Fibroblast of mammary gland (primary cell): ENCODE measurements around the gene PAPOLG.

Source experiments
- DNase-seq: peaks from one replicate; pipeline ENCODE4 v3.0.0-alpha.2; 2010; ENCODE audit warnings: low read depth
- H3K4me3 ChIP-seq: 2 replicates; pipeline ENCODE4 v1.5.1; 2011; ENCODE audit warnings: low read depth, mild to moderate bottlenecking, low read length, moderate library complexity; ENCODE audit not compliant: control insufficient read depth
- TF ChIP-seq, protein P1 (sequence below): conservative IDR thresholded peaks from 2 replicates; pipeline ENCODE4 v1.5.1; 2011; ENCODE audit warnings: low read depth, low read length, inconsistent platforms; ENCODE audit not compliant: control insufficient read depth, insufficient read depth

The PAPOLG gene

DNA sequence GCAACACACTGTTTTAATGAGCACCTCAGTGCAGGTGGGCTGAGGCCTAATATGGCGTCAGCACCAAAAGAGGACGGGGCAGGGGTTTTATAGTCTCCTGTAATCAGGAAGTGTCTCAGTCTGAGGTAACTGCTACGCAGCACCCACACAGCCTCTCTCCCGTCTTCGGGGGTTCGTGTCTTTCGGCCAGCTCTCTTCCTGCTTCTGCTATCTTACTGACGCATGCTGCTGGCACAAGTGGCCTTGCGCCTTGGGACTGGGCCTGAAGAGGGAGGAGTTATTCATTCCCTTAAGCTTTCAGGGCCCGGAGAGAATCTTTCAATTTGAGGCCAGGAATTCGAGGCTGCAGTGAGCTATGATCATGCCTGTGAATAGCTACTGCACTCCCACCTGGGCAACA lies 14.5 kb upstream of the PAPOLG start:
- TF ChIP-seq, protein P1, sequence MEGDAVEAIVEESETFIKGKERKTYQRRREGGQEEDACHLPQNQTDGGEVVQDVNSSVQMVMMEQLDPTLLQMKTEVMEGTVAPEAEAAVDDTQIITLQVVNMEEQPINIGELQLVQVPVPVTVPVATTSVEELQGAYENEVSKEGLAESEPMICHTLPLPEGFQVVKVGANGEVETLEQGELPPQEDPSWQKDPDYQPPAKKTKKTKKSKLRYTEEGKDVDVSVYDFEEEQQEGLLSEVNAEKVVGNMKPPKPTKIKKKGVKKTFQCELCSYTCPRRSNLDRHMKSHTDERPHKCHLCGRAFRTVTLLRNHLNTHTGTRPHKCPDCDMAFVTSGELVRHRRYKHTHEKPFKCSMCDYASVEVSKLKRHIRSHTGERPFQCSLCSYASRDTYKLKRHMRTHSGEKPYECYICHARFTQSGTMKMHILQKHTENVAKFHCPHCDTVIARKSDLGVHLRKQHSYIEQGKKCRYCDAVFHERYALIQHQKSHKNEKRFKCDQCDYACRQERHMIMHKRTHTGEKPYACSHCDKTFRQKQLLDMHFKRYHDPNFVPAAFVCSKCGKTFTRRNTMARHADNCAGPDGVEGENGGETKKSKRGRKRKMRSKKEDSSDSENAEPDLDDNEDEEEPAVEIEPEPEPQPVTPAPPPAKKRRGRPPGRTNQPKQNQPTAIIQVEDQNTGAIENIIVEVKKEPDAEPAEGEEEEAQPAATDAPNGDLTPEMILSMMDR = no peak
- H3K4me3 ChIP-seq = no peak overlapping the region
- DNase-seq = no peak

- DNase-seq = no peak
- TF ChIP-seq, protein P1 = no peak
- no peak overlapping the region for H3K4me3 ChIP-seq
Observed at GRCh38 chr2:60742419-60742818, 13.6 kb upstream of the PAPOLG start.

DNA sequence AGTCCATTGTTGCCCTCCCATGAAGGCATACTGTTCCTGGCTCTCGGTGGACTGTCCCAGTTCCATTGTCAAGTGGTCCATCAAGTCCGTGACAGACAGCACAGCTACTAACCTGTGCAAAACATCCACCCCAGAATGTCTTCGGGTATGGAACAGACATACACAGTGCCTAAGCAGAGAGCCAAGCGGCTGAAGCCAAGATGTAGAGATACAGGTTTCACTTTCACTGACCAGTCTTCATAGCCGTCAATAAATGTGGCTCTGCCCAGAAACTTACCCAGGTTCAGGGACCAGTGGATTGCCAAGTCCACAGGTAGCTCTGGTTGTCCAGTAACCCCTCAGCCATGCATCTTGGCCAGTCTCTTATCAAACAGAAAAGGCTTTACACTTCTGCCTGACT lies 10.7 kb upstream of the PAPOLG start:
- H3K4me3 ChIP-seq = no peak overlapping the region
- TF ChIP-seq, protein P1 = no peak
- no peak for DNase-seq

DNA sequence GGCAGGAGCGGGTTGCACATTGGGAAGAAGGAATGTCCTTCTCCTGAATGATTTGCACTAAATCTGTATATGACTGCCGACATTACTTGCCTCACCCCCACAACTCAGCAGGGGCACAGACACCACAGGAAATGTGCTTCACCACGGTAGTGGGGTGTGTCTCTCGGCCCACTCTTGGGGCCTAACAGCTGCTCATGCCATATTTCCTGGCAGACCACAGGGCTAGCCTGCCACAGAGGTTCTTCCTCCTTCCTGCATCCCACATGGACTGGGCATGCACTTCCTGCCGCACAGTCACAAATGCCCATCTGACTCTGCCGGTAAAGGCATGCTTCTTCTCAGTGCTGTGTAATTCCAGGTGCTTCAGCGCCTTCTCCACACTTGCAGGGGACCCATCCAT lies 10.3 kb upstream of the PAPOLG start:
- DNase-seq = no peak
- TF ChIP-seq, protein P1 = no peak
- H3K4me3 ChIP-seq = no peak overlapping the region

- DNase-seq = no peak
- H3K4me3 ChIP-seq = no peak overlapping the region
- TF ChIP-seq, protein P1 = no peak
Observed at GRCh38 chr2:60746318-60746717, 9.8 kb upstream of the PAPOLG start.

GRCh38 chr2:60759654-60760053 lies 3.6 kb downstream of the PAPOLG start:
- no peak overlapping the region for H3K4me3 ChIP-seq
- DNase-seq = no peak
- TF ChIP-seq, protein P1 = no peak
